Measurements from ENCODE around the gene ZG16B.

The ZG16B gene

DNA sequence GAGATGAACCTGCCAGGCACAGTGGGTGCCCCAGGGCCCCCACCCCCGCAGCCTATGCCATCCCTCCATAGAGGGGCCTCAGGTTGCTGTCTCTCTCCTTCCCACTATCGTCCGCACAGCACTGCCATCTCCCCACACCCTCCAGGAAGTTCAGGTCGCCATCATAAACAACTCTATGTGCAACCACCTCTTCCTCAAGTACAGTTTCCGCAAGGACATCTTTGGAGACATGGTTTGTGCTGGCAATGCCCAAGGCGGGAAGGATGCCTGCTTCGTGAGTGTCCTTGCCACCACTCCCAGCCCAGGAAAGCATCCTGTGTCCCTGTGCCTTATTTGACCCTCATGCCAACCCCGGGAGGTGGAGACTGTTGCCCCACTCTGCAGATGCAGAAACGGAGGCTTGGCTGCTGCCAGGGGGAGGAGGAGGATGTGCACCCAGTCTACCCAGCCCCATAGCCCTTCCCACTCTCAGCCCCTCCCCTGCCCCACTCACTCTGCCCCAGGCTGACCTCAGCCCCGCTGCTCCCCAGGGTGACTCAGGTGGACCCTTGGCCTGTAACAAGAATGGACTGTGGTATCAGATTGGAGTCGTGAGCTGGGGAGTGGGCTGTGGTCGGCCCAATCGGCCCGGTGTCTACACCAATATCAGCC is 9.1 kb upstream of the ZG16B start (continued):
- TF ChIP-seq, protein P1, sequence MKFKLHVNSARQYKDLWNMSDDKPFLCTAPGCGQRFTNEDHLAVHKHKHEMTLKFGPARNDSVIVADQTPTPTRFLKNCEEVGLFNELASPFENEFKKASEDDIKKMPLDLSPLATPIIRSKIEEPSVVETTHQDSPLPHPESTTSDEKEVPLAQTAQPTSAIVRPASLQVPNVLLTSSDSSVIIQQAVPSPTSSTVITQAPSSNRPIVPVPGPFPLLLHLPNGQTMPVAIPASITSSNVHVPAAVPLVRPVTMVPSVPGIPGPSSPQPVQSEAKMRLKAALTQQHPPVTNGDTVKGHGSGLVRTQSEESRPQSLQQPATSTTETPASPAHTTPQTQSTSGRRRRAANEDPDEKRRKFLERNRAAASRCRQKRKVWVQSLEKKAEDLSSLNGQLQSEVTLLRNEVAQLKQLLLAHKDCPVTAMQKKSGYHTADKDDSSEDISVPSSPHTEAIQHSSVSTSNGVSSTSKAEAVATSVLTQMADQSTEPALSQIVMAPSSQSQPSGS (tag by site-specific recombination; IDR thresholded peaks at IDR 0.05; ENCODE audit: low read depth) = no peak
- no peak for TF ChIP-seq ZNF558 (tag by site-specific recombination; IDR thresholded peaks at IDR 0.05)
- TF ChIP-seq ZNF169 (tag by site-specific recombination; IDR thresholded peaks at IDR 0.05) = no peak
- TF ChIP-seq ZNF274 (IDR thresholded peaks at IDR 0.05; ENCODE audit: low read length) = no peak
- TF ChIP-seq ZNF274 (tag by site-specific recombination; IDR thresholded peaks at IDR 0.05; ENCODE audit: borderline replicate concordance) = no peak
- TF ChIP-seq ZNF341 (tag by site-specific recombination; IDR thresholded peaks at IDR 0.05; ENCODE audit: low read depth) = no peak
- no peak for TF ChIP-seq ZNF521 (tag by site-specific recombination; IDR thresholded peaks at IDR 0.05)
- TF ChIP-seq, protein P2, sequence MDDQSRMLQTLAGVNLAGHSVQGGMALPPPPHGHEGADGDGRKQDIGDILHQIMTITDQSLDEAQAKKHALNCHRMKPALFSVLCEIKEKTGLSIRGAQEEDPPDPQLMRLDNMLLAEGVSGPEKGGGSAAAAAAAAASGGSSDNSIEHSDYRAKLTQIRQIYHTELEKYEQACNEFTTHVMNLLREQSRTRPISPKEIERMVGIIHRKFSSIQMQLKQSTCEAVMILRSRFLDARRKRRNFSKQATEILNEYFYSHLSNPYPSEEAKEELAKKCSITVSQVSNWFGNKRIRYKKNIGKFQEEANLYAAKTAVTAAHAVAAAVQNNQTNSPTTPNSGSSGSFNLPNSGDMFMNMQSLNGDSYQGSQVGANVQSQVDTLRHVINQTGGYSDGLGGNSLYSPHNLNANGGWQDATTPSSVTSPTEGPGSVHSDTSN (CRISPR knock-in tag; IDR thresholded peaks at IDR 0.05) = no peak

DNA sequence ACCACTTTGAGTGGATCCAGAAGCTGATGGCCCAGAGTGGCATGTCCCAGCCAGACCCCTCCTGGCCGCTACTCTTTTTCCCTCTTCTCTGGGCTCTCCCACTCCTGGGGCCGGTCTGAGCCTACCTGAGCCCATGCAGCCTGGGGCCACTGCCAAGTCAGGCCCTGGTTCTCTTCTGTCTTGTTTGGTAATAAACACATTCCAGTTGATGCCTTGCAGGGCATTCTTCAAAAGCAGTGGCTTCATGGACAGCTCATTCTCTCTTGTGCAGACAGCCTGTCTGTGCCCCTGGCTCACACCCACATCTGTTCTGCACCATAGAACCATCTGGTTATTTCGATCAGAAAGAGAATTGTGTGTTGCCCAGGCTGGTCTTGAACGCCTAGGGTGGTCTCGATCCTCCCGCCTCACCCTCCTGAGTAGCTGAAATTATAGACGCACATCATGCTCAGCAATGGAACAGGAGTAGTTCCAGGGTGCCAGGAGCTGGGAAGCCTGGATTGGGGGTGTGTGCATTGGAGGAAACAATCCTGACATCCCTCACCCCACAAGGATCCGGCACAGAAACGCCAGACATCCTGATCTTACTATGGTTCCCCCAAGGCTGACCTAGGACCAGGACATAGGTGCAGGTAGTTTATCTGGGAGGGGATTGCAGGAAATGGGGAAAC is 8.5 kb upstream of the ZG16B start:
- Histone ChIP-seq H3K4me1 (ENCODE audit: control insufficient read depth, insufficient read depth, low read length) (no peaks in the 10 kb centered on the region), H3K27ac (ENCODE audit: extremely low read depth, low read depth, low read length) (no peak overlapping the region), H3K36me3 (ENCODE audit: control insufficient read depth in 2 of 2, insufficient read depth in 1 of 2, low read length in 2 of 2) (no peaks in the 10 kb centered on the region), H3K9me3 (ENCODE audit: control insufficient read depth, insufficient read depth, low read depth, low read length) (no peaks in the 10 kb centered on the region), H3K4me3 (ENCODE audit: low read depth, low read length) (no peak overlapping the region)
- TF ChIP-seq, protein P3, sequence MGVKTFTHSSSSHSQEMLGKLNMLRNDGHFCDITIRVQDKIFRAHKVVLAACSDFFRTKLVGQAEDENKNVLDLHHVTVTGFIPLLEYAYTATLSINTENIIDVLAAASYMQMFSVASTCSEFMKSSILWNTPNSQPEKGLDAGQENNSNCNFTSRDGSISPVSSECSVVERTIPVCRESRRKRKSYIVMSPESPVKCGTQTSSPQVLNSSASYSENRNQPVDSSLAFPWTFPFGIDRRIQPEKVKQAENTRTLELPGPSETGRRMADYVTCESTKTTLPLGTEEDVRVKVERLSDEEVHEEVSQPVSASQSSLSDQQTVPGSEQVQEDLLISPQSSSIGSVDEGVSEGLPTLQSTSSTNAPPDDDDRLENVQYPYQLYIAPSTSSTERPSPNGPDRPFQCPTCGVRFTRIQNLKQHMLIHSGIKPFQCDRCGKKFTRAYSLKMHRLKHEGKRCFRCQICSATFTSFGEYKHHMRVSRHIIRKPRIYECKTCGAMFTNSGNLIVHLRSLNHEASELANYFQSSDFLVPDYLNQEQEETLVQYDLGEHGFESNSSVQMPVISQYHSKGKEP (tag by site-specific recombination; IDR thresholded peaks at IDR 0.05) = no peak
- TF ChIP-seq ZNF248 (tag by site-specific recombination; IDR thresholded peaks at IDR 0.05) (no peak), GLIS2 (tag by site-specific recombination; IDR thresholded peaks at IDR 0.05) (no peak)
- POLR2A ChIA-PET = no interaction called here
- CTCF ChIA-PET = interaction anchor here (0.6 to 1.1 kb wide), 4 partner anchors 44 to 1550 kb away, joined by 3 to 4 read pairs (median 4); partner anchors contain the start of gene ELOB

DNA sequence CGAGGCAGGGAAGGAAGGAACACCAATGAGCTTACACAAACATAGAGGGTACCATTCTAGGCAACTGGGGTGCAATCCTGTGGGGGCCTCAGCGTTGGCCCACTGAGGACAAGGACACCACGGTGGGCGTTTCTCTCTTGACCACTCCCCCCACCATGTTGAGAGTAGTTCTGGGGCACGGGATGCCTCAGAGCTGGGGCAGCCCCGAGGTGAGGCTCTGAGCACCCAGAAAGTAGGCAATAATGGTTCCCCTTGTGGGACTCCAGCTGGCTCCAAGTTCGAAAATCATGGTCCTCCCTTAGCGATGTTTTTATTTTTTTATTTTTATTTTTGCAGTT is 8.0 kb upstream of the ZG16B start:
- Histone ChIP-seq H3K36me3 (ENCODE audit: control insufficient read depth in 2 of 2, insufficient read depth in 1 of 2, low read length in 2 of 2) (no peaks in the 10 kb centered on the region), H3K4me1 (ENCODE audit: control insufficient read depth, insufficient read depth, low read length) (no peaks in the 10 kb centered on the region), H3K9me3 (ENCODE audit: control insufficient read depth, insufficient read depth, low read depth, low read length) (no peaks in the 10 kb centered on the region), H3K27ac (ENCODE audit: extremely low read depth, low read depth, low read length) (no peak overlapping the region), H3K4me3 (ENCODE audit: low read depth, low read length) (no peak overlapping the region)
- CTCF ChIA-PET = interaction anchor here (0.6 to 1.3 kb wide), 5 partner anchors 10 to 1551 kb away, joined by 3 to 6 read pairs (median 4); partner anchors contain the start of gene ELOB
- POLR2A ChIA-PET = interaction anchor here (0.6 kb wide), 1 partner anchor 15 kb away, joined by 3 read pairs; no protein-coding TSS in a partner anchor
- TF ChIP-seq ZNF157 (tag by site-specific recombination; IDR thresholded peaks at IDR 0.05) = no peak
- TF ChIP-seq ZNF677 (tag by site-specific recombination; IDR thresholded peaks at IDR 0.05) = no peak
- no peak for TF ChIP-seq ZNF138 (tag by site-specific recombination; IDR thresholded peaks at IDR 0.05; ENCODE audit: borderline replicate concordance)
- no peak for TF ChIP-seq ZNF768 (tag by site-specific recombination; IDR thresholded peaks at IDR 0.05)
- TF ChIP-seq ZNF366 (tag by site-specific recombination; conservative IDR thresholded peaks at IDR 0.05) = no peak
- no peak for TF ChIP-seq ZNF544 (tag by site-specific recombination; IDR thresholded peaks at IDR 0.05)
- TF ChIP-seq ZNF174 (tag by site-specific recombination; IDR thresholded peaks at IDR 0.05) = no peak
- no peak for TF ChIP-seq SCRT2 (tag by site-specific recombination; IDR thresholded peaks at IDR 0.05)
- no peak for TF ChIP-seq MZF1 (tag by site-specific recombination; IDR thresholded peaks at IDR 0.05; ENCODE audit: borderline replicate concordance)
- TF ChIP-seq, protein P4, sequence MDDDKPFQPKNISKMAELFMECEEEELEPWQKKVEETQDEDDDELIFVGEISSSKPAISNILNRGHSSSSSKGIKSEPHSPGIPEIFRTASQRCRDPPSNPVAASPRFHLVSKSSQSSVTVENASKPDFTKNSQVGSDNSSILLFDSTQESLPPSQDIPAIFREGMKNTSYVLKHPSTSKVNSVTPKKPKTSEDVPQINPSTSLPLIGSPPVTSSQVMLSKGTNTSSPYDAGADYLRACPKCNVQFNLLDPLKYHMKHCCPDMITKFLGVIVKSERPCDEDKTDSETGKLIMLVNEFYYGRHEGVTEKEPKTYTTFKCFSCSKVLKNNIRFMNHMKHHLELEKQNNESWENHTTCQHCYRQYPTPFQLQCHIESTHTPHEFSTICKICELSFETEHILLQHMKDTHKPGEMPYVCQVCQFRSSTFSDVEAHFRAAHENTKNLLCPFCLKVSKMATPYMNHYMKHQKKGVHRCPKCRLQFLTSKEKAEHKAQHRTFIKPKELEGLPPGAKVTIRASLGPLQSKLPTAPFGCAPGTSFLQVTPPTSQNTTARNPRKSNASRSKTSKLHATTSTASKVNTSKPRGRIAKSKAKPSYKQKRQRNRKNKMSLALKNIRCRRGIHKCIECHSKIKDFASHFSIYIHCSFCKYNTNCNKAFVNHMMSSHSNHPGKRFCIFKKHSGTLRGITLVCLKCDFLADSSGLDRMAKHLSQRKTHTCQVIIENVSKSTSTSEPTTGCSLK (tag by site-specific recombination; IDR thresholded peaks at IDR 0.05) = no peak
- TF ChIP-seq, protein P5, sequence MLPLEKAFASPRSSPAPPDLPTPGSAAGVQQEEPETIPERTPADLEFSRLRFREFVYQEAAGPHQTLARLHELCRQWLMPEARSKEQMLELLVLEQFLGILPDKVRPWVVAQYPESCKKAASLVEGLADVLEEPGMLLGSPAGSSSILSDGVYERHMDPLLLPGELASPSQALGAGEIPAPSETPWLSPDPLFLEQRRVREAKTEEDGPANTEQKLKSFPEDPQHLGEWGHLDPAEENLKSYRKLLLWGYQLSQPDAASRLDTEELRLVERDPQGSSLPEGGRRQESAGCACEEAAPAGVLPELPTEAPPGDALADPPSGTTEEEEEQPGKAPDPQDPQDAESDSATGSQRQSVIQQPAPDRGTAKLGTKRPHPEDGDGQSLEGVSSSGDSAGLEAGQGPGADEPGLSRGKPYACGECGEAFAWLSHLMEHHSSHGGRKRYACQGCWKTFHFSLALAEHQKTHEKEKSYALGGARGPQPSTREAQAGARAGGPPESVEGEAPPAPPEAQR (tag by site-specific recombination; IDR thresholded peaks at IDR 0.05) = no peak
- TF ChIP-seq ZNF404 (tag by site-specific recombination; IDR thresholded peaks at IDR 0.05) = no peak
- TF ChIP-seq ZNF776 (tag by site-specific recombination; IDR thresholded peaks at IDR 0.05; ENCODE audit: borderline replicate concordance) = no peak
- no peak for TF ChIP-seq ZNF426 (tag by site-specific recombination; IDR thresholded peaks at IDR 0.05)
